Neural progenitor cell (in vitro differentiated cells): ENCODE measurements around the gene GOLGB1.

Experiments
- CTCF ChIP-seq: fragments of 200-600 bp; sonication (generic); IDR thresholded peaks from 2 replicates; pipeline ENCODE4 v1.5.1; 2017; ENCODE audit warnings: antibody characterized with exemption, mild to moderate bottlenecking
- EZH2phosphoT487 ChIP-seq: fragments of 200-600 bp; sonication (generic); IDR thresholded peaks from 2 replicates; pipeline ENCODE4 v1.6.1; 2017; ENCODE audit warnings: antibody characterized with exemption

GRCh38 chr3:121698476-121698875 is 51.1 kb downstream of the GOLGB1 start:
- TF ChIP-seq CTCF (no peak), EZH2phosphoT487 (no peak)
